ENCODE data around the gene PHF21A.

PHF21A gene

DNA sequence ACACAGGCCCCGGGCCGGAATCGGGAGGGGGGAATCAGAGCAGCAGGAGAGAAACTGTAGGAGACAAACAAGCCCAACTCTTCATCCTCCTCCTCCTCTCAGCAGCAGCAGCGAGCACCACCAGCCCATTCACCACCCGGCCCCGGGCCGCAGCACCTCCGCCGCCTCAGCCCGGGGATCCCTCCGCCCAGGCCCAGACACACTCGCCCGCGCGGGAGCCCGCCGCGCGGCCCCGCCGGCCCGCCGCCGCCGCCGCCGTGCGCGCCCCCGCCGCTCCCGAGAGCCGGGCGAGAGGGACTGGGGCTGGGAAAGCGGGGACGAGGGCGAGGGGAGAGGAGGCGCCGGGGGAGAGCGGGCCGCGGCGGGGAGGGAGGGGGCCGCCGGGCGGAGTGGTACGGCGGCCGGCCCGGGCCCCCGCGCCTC, at the start of gene PHF21A:
PHF21A (minus strand) TSS at position 154 of the 423 bp plus-strand sequence. CDS start 37,235 bp downstream, outside the sequence.
- no peaks in the 10 kb centered on the region for H3K27me3 Mint-ChIP-seq
- H3K36me3 Mint-ChIP-seq (ENCODE audit: insufficient read depth), result peaks cover 23% of the 10 kb centered on the region
- H3K4me3 Mint-ChIP-seq, result peak within 1 kb of the TSS; percentile 98
- H3K4me1 Mint-ChIP-seq, result peaks cover 32% of the 10 kb centered on the region
- peak within 1 kb of the TSS; percentile 97 for H3K27ac Mint-ChIP-seq (ENCODE audit: low read depth)
- DNase-seq (ENCODE audit: low spot score in 2 of 2) (peak; percentile 76 to 85), ATAC-seq (replicated peaks; ENCODE audit: extremely low read depth, poor library complexity, severe bottlenecking) (peak; percentile 68)
- H3K9me3 Mint-ChIP-seq, result no peaks in the 10 kb centered on the region

DNA sequence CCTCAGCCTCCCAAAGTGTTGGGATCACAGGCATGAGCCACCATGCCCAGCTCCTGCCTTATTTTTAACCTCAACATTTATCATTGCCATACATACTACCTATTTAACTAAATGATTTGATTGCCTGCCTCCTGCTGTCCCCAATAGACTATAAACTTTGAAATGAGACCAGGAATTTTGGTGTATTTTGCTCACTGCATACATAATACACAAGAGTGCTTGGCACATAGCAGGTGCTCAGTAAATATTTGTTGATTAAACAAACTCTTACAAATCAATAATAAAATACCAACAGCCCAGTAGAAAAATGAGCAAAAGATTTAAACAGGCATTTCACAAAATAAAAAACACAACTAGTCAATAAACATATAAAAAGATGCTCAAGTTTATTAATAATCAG, 49.5 kb upstream of the PHF21A start:
- no peak overlapping the region for H3K4me3 Mint-ChIP-seq
- no peaks in the 10 kb centered on the region for H3K9me3 Mint-ChIP-seq
- no peaks in the 10 kb centered on the region for H3K4me1 Mint-ChIP-seq
- peaks cover 74% of the 10 kb centered on the region for H3K27me3 Mint-ChIP-seq
- H3K36me3 Mint-ChIP-seq (ENCODE audit: insufficient read depth), result no peaks in the 10 kb centered on the region
- ATAC-seq (replicated peaks; ENCODE audit: extremely low read depth, poor library complexity, severe bottlenecking) (no peak), DNase-seq (ENCODE audit: low spot score in 2 of 2) (no peak)
- H3K27ac Mint-ChIP-seq (ENCODE audit: low read depth), result no peak overlapping the region

DNA sequence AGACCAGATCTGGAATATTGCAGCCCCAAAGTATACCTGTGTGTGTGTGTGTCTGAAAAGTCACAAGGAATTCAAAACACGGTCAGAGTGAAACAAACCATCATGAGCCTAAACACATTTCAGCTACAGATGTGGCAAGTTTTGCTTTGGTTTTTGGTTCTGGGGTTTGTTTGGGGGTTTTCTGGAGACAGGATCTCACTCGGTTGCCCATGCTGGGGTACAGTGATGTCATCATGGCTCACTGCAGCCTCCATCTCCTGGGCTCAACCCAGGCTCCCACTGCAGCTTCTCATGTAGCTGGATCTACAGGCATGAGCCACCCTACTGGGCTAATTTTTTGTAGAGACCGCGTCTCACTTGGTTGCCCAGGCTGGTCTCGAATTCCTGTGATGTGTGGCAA, 41.4 kb upstream of the PHF21A start:
- Mint-ChIP-seq H3K27me3 (peaks cover 86% of the 10 kb centered on the region), H3K9me3 (no peaks in the 10 kb centered on the region), H3K4me1 (no peaks in the 10 kb centered on the region), H3K36me3 (ENCODE audit: insufficient read depth) (peaks cover 2% of the 10 kb centered on the region), H3K4me3 (no peak overlapping the region), H3K27ac (ENCODE audit: low read depth) (no peak overlapping the region)
- DNase-seq (ENCODE audit: low spot score in 2 of 2) (no peak), ATAC-seq (replicated peaks; ENCODE audit: extremely low read depth, poor library complexity, severe bottlenecking) (peak; percentile 24)

- Mint-ChIP-seq H3K27me3 (peaks cover 78% of the 10 kb centered on the region), H3K9me3 (no peaks in the 10 kb centered on the region), H3K36me3 (ENCODE audit: insufficient read depth) (peaks cover 2% of the 10 kb centered on the region), H3K4me1 (no peaks in the 10 kb centered on the region), H3K4me3 (no peak overlapping the region), H3K27ac (ENCODE audit: low read depth) (no peak overlapping the region)
- DNase-seq (ENCODE audit: low spot score in 2 of 2) (no peak), ATAC-seq (replicated peaks; ENCODE audit: extremely low read depth, poor library complexity, severe bottlenecking) (no peak)
These were observed 39.9 kb upstream of the PHF21A start for GRCh38 chr11:46161201-46161600.

DNA sequence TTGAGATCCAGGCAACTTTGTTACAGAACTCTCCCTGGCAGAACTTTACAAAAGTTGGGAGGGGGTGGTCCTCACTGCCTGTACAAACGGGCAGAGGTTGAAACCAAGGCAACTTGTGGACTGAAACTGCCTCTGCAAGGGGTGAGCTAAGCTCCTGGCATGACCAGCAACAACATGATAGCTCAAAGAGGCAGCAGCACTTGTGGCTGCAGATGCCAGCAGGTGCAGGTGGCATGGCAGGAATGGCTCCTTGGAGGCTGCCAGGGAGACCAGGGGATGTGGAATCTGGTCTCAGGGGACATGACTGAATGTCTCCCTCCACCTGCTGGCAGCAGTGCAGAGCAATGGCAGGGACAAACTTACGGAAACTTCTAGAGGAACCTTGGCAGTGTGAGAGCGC, 38.8 kb upstream of the PHF21A start:
- H3K4me3 Mint-ChIP-seq, result no peak overlapping the region
- DNase-seq (ENCODE audit: low spot score in 2 of 2) (no peak), ATAC-seq (replicated peaks; ENCODE audit: extremely low read depth, poor library complexity, severe bottlenecking) (no peak)
- no peaks in the 10 kb centered on the region for H3K9me3 Mint-ChIP-seq
- H3K36me3 Mint-ChIP-seq (ENCODE audit: insufficient read depth), result peaks cover 2% of the 10 kb centered on the region
- H3K4me1 Mint-ChIP-seq, result no peaks in the 10 kb centered on the region
- no peak overlapping the region for H3K27ac Mint-ChIP-seq (ENCODE audit: low read depth)
- peaks cover 67% of the 10 kb centered on the region for H3K27me3 Mint-ChIP-seq

DNA sequence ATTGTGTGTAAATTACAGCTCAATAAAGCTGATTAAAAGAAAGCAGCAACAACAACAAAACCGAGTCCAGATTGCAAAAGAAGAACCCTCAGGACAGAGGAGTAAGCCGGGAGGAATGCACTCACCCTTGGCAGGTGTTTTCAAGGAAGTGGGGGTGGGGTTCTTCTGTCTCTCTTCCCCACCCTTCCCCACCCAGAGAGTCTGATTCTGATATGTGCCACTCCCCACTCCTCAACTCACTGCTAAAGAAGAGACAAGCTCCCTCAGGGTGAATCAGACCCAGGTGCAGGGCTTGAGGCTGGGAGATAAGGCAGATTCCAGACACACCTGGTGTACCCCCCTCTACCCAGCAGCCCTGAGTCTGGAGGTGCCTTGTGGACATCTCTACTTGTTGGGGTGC, 38.4 kb upstream of the PHF21A start:
- Mint-ChIP-seq H3K9me3 (no peaks in the 10 kb centered on the region), H3K36me3 (ENCODE audit: insufficient read depth) (peaks cover 2% of the 10 kb centered on the region), H3K4me3 (no peak overlapping the region), H3K27me3 (peaks cover 63% of the 10 kb centered on the region), H3K4me1 (no peaks in the 10 kb centered on the region), H3K27ac (ENCODE audit: low read depth) (no peak overlapping the region)
- DNase-seq (ENCODE audit: low spot score in 2 of 2), result no peak
- ATAC-seq (replicated peaks; ENCODE audit: extremely low read depth, poor library complexity, severe bottlenecking), result no peak

- H3K4me3 Mint-ChIP-seq, result no peak overlapping the region
- no peaks in the 10 kb centered on the region for H3K4me1 Mint-ChIP-seq
- no peak overlapping the region for H3K27ac Mint-ChIP-seq (ENCODE audit: low read depth)
- no peak for ATAC-seq (replicated peaks; ENCODE audit: extremely low read depth, poor library complexity, severe bottlenecking)
- H3K27me3 Mint-ChIP-seq, result no peaks in the 10 kb centered on the region
- no peak for DNase-seq (ENCODE audit: low spot score in 2 of 2)
- H3K36me3 Mint-ChIP-seq (ENCODE audit: insufficient read depth), result no peaks in the 10 kb centered on the region
- H3K9me3 Mint-ChIP-seq, result no peaks in the 10 kb centered on the region
These were observed 28.6 kb upstream of the PHF21A start for GRCh38 chr11:46149826-46150225.

GRCh38 chr11:46149342-46149741, 28.1 kb upstream of the PHF21A start:
- no peak for DNase-seq (ENCODE audit: low spot score in 2 of 2)
- H3K27ac Mint-ChIP-seq (ENCODE audit: low read depth), result no peak overlapping the region
- H3K4me3 Mint-ChIP-seq, result no peak overlapping the region
- no peaks in the 10 kb centered on the region for H3K27me3 Mint-ChIP-seq
- ATAC-seq (replicated peaks; ENCODE audit: extremely low read depth, poor library complexity, severe bottlenecking), result no peak
- no peaks in the 10 kb centered on the region for H3K36me3 Mint-ChIP-seq (ENCODE audit: insufficient read depth)
- no peaks in the 10 kb centered on the region for H3K4me1 Mint-ChIP-seq
- H3K9me3 Mint-ChIP-seq, result no peaks in the 10 kb centered on the region

GRCh38 chr11:46144741-46145140, 23.5 kb upstream of the PHF21A start:
- no peaks in the 10 kb centered on the region for H3K4me1 Mint-ChIP-seq
- no peaks in the 10 kb centered on the region for H3K27me3 Mint-ChIP-seq
- no peaks in the 10 kb centered on the region for H3K36me3 Mint-ChIP-seq (ENCODE audit: insufficient read depth)
- no peaks in the 10 kb centered on the region for H3K9me3 Mint-ChIP-seq
- no peak overlapping the region for H3K4me3 Mint-ChIP-seq
- no peak for DNase-seq (ENCODE audit: low spot score in 2 of 2)
- ATAC-seq (replicated peaks; ENCODE audit: extremely low read depth, poor library complexity, severe bottlenecking), result no peak
- no peak overlapping the region for H3K27ac Mint-ChIP-seq (ENCODE audit: low read depth)

- Mint-ChIP-seq H3K27ac (ENCODE audit: low read depth) (no peak overlapping the region), H3K36me3 (ENCODE audit: insufficient read depth) (no peaks in the 10 kb centered on the region), H3K27me3 (no peaks in the 10 kb centered on the region), H3K4me3 (no peak overlapping the region), H3K4me1 (no peaks in the 10 kb centered on the region), H3K9me3 (no peaks in the 10 kb centered on the region)
- DNase-seq (ENCODE audit: low spot score in 2 of 2) (no peak), ATAC-seq (replicated peaks; ENCODE audit: extremely low read depth, poor library complexity, severe bottlenecking) (no peak)
These were observed 22.0 kb upstream of the PHF21A start for GRCh38 chr11:46143049-46143806.

DNA sequence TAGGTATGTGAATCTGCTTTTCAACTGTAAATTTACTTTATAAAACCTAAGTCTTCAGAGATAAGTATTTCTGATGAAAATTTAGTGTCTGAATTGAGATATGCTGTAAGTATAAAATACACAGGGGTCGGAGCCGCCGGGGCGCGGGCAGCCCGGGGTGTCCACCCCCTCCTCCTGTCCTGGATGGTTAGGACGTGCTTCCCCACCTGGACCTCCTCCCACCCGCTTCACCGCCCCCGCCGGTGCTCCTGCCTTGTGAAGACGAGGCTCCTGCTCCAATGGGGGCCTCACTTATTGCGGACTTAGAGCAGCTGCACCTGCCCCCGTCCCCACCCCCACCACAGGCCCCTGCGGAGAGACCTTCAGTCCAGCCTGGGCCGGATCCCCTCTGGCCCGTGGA, 21.3 kb upstream of the PHF21A start:
- Mint-ChIP-seq H3K27ac (ENCODE audit: low read depth) (no peak overlapping the region), H3K36me3 (ENCODE audit: insufficient read depth) (no peaks in the 10 kb centered on the region), H3K4me3 (no peak overlapping the region), H3K9me3 (no peaks in the 10 kb centered on the region), H3K27me3 (no peaks in the 10 kb centered on the region), H3K4me1 (no peaks in the 10 kb centered on the region)
- no peak for ATAC-seq (replicated peaks; ENCODE audit: extremely low read depth, poor library complexity, severe bottlenecking)
- DNase-seq (ENCODE audit: low spot score in 2 of 2), result no peak

GRCh38 chr11:46141597-46141996, 20.3 kb upstream of the PHF21A start:
- no peak for ATAC-seq (replicated peaks; ENCODE audit: extremely low read depth, poor library complexity, severe bottlenecking)
- Mint-ChIP-seq H3K4me1 (no peaks in the 10 kb centered on the region), H3K36me3 (ENCODE audit: insufficient read depth) (no peaks in the 10 kb centered on the region), H3K27ac (ENCODE audit: low read depth) (no peak overlapping the region), H3K4me3 (no peak overlapping the region), H3K27me3 (no peaks in the 10 kb centered on the region), H3K9me3 (no peaks in the 10 kb centered on the region)
- DNase-seq (ENCODE audit: low spot score in 2 of 2), result no peak

- Mint-ChIP-seq H3K36me3 (ENCODE audit: insufficient read depth) (no peaks in the 10 kb centered on the region), H3K27ac (ENCODE audit: low read depth) (no peak overlapping the region), H3K9me3 (no peaks in the 10 kb centered on the region), H3K27me3 (no peaks in the 10 kb centered on the region), H3K4me1 (no peaks in the 10 kb centered on the region), H3K4me3 (no peak overlapping the region)
- no peak for DNase-seq (ENCODE audit: low spot score in 2 of 2)
- ATAC-seq (replicated peaks; ENCODE audit: extremely low read depth, poor library complexity, severe bottlenecking), result no peak
These were observed 13.3 kb upstream of the PHF21A start for GRCh38 chr11:46134540-46134939.
